ENCODE measurements around the gene LEO1.

DNA sequence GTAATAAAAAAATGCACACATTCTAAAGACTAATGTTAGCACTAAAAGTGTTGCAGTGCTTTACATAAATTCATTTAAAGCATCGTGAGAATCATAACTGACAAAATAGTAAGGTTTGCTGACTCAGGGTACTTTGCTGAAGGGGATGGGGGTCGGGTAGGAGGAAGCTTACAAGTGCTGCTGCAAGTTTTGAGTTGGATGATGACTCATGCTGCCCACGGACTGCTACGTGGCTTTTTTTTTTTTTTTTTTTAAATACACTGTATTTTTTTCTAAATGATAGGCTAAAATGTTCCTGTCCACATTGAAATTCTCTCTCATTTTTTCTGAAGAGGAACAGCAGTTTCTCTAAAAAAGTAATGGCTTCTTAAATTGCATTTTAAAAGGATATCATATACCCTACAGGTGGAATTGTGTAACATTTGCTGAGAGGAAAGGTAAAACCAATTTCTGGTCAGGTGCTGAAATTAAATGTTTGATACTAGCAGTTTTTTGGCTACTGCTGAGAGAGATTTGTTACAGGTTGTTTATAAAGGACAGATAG is 49.6 kb upstream of the LEO1 start:
- no peak for TF ChIP-seq POLR2A (IDR thresholded peaks at IDR 0.05)
- TF ChIP-seq CTCF (IDR thresholded peaks at IDR 0.05): no peak
- TF ChIP-seq POLR2AphosphoS5 (IDR thresholded peaks at IDR 0.05): peak in 1 of 3 donors; percentile 36

Measured in stomach (tissue), 4 donors.